DMS114 treated with DMSO at 0.1 percent for 48 hours (cell line): ENCODE measurements around the gene CNPY3.
"Not testable (repeated sequence)": the region's sequence is repeated elsewhere in the genome, so short reads cannot be mapped to it uniquely, and the experiment has no call there.

ENCODE experiments used
- DNase-seq: peaks from one replicate; lab custom pipeline; 2025; ENCODE audit not compliant: unreplicated experiment; lab: John Stamatoyannopoulos, UW

Gene CNPY3

DNA sequence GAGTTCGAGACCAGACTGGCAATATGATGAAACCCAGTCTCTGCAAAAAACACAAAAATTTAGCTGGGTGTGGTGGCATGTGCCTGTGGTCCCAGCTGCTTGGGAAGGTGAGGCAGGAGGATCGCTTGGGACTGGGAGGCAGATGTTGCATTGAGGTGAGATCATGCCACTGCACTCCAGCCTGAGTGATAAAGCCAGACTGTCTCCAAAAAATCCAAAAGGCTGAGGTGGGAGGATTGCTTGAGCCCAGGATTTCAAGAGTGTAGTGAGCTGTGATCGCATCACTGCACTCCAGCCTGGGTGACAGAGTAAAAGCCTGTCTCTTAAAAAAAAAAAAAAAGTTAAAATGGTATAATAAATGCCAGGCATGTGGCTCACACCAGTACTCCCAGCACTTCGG is 14.7 kb upstream of the CNPY3 start:
- no peak for DNase-seq

DNA sequence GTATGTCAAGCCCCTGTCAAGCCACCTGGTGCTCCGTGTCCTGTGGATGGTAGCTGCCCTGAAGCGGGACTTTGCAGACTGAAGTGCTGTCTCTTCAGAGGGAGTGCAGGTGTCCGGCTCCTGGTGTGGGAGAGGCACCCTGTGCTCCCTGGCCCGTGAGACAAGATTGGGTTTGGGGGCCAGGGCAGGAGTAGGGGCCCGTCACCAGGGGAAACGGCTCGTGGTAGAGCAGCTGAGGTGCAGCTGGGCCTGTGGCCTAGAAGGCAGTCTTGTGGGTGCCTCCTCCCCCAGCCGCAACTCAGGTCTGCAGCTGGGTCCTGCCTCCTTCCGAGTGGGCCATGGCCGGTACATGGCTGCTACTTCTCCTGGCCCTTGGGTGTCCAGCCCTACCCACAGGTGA is 13.5 kb upstream of the CNPY3 start, which contains the start of gene PTCRA:
TSS of gene PTCRA (plus strand) at position 322 of the 400 bp plus-strand sequence. CDS start at position 339, 17 bp downstream.
- DNase-seq, result no peak

DNA sequence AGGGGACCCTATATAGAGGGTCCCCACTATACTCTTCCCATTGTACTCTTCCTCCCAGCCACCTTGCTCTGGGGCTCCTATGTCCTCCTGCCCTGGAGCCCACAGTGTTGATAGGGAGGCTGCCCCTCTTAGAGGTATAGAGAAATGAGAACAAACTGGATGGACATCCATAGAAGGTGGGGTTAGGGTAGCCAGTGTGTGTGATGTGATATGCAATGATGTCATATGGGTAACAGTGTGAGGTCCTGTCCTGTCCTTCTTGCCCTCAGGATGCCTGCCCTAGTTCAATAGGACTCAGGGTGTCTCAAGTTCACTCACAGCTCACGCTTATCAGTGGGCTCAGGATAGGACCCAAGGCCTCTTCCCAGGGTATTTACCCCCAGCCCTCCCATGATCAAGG is 13.0 kb upstream of the CNPY3 start:
- no peak for DNase-seq

DNA sequence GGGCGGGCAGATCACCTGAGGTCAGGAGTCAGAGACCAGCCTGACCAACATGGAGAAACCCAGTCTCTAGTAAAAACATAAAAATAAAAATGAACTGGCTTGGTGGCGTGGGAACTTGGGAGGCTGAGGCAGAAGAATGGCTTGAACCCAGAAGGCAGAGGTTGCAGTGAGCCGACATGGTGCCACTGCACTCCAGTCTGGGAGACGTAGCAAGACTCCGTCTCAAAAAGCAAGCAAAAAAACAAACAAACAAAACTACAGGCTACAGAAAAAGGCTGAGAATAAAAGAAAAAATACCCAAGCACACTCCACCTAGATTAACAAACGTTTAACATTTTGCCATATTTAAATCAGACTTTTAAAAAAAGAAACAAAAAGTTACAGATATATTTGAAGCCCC is 7.5 kb upstream of the CNPY3 start:
- no peak for DNase-seq

DNA sequence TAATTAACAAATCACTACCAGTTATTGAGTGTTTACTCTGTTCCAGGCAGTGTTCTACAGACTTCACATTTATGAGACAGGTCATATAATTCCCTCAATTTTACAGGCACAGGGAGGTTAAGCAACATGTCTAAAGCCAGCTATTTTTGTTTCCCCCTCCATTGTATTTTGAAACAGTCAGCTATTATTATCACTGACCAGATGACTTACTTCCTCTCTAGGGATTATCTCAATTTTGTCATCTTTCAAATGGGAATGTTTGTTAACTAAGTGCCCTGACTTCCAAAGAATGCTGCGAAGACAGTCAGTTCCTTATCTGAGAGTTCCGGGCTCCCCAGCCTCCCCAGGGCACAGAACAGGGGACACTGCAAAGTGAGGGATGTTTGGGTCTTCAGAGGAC is 5.6 kb upstream of the CNPY3 start:
- no peak for DNase-seq

DNA sequence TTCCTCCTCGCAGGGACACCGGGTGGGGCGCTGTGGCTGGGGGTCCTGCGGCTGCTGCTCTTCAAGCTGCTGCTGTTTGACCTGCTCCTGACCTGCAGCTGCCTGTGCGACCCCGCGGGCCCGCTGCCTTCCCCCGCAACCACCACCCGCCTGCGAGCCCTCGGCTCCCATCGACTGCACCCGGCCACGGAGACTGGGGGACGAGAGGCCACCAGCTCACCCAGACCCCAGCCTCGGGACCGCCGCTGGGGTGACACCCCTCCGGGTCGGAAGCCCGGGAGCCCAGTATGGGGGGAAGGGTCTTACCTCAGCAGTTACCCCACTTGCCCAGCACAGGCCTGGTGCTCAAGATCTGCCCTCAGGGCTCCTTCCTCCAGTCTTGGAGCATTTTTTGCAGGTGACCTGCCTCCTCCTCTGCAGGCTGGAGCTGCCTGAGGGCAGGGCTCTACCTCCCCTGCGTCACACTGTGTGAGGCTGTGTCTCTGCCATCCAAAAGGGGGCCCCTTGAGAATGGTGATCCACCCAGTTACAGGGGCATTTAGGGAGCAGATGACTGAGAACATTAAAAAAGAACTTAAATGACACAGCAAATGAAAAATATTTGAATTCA is 3.9 kb upstream of the CNPY3 start:
- DNase-seq, result no peak

DNA sequence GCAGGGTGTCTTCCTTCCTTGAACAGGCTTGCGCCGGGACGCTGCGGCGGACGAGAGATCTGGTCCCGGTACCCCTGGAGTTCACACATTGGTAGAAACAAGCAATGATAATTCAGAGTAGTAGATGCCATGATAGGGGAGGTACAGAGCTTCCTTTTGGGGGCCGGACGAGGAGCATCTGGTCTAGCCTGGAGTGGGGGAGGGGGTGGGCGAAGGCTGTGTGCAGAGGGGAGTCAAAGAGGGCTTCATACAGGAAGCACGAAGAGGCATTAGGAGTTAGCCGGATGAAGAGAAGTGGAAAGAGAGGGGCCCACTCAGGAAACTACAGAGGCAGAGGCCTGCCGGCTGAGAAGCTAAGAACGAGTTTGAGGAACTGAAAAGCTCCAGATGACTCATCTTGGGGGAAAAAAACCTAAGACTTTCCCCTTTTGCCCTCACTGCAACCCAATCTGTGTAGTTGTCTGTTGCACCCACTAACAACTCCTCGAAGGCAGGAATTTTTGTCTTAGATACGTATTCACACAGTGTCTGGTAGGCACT is 611 bp downstream of the CNPY3 start:
- DNase-seq, result no peak

DNA sequence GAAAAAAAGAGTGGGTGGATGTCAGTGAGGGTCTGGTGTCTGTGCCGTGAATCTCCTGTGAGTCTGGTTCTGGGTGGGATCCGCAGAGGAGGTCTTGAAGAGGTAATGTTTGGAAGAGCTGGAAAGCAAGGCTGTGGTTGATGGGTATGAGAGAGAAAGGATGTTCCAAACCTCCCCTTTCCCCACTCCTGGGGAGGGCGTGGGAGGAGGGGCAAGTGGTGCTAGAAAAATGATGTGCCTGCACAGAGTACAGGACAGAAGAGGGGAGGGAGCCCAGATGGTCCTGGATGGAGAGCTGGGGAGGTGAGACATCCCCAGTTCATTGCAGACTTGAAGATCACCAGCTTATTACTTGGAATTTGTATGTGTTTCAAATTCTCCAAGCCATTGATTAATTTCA is 3.1 kb downstream of the CNPY3 start:
- no peak for DNase-seq

DNA sequence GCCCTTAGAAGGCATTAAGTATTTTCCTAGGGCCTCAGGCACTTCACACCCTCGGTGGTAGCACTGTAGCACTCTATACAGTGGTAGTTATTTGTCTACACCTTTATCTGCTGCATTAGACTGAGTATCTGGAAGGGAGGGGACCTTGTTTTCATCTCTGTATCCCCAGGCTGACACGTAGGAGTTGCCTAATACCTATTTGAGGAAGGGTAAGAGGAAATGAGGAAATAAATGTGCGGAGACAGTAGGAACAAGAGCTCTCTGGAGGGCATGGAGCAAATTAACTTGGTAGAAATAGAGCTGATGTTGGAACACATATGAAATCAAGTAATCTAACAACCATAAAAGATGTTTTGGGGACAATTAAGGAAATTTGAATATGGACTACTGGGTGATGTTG is 3.9 kb downstream of the CNPY3 start:
- no peak for DNase-seq

DNA sequence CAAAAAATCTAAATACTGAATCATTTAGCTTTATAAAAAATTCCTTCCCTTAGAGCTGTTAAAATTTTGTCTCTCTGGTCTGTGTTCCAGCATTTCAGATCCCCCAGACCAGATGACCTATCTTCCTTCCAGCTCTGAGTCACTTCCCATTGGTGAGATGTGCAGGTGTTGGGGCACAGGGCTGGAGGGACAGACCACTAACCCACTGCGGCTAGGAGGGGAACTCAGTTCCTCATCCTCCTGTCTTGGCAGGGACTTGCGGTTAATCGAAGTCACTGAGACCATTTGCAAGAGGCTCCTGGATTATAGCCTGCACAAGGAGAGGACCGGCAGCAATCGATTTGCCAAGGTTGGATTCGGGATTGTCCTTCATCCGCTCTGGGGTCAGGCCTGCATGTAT is 6.0 kb downstream of the CNPY3 start:
- no peak for DNase-seq

DNA sequence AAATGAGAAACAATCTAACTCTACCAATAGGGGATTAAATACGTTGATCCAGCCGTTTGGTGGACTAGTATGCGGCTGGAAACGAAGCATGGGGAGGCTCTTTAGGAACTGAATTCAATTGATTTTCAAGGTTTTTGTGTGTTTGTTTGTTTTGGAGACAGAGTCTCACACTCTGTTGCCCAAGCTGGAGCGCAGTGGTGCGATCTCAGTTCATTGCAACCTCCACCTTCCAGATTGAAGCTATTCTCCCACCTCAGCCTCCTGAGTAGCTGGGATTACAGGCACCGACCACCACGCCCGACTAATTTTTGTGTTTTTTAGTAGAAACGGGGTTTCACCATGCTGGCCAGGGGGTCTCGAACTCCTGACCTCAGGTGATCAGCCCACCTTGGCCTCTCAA is 7.1 kb downstream of the CNPY3 start:
- DNase-seq, result no peak

DNA sequence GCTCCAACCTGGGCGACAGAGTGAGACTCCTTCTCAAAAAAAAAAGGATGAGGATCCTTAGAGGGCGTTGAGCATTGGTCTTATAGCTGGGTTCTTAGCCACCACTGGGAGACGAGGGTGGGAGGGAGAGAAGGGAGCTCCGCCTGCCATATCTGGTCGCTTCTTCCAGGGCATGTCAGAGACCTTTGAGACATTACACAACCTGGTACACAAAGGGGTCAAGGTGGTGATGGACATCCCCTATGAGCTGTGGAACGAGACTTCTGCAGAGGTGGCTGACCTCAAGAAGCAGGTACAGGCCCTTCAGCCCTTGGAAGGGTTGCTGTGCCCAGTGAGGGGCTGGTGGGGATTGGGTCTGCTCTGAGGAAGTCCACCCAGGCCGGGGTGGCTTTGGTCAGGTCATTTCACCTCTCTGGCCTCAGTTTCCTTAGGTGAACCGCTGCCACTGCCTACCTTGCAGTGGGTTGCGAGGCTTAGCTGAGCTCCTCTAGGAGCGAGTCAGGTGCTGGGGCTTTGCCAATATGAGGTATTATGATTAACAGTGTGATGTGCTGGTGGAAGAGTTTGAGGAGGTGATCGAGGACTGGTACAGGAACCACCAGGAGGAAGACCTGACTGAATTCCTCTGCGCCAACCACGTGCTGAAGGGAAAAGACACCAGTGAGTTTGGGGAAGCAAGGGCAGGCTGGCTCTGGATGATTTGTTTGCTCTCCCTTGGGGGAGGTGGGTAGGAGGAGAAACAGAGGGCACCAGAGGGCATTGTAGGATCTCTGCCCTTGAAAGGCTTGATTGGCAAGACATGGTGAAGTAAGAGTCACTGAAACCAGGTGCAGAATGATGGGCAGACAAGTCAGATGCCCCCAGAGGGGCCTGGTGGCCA is 8.5 kb downstream of the CNPY3 start:
- no peak for DNase-seq

DNA sequence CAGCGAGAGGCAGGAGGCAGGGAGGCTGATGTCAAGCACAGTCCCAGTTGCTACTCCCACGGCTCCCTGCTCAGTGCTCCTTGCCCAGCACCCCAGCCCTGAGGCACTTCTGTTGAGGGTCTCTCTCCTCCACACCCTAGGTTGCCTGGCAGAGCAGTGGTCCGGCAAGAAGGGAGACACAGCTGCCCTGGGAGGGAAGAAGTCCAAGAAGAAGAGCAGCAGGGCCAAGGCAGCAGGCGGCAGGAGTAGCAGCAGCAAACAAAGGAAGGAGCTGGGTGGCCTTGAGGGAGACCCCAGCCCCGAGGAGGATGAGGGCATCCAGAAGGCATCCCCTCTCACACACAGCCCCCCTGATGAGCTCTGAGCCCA is 9.1 kb downstream of the CNPY3 start:
- DNase-seq, result no peak

DNA sequence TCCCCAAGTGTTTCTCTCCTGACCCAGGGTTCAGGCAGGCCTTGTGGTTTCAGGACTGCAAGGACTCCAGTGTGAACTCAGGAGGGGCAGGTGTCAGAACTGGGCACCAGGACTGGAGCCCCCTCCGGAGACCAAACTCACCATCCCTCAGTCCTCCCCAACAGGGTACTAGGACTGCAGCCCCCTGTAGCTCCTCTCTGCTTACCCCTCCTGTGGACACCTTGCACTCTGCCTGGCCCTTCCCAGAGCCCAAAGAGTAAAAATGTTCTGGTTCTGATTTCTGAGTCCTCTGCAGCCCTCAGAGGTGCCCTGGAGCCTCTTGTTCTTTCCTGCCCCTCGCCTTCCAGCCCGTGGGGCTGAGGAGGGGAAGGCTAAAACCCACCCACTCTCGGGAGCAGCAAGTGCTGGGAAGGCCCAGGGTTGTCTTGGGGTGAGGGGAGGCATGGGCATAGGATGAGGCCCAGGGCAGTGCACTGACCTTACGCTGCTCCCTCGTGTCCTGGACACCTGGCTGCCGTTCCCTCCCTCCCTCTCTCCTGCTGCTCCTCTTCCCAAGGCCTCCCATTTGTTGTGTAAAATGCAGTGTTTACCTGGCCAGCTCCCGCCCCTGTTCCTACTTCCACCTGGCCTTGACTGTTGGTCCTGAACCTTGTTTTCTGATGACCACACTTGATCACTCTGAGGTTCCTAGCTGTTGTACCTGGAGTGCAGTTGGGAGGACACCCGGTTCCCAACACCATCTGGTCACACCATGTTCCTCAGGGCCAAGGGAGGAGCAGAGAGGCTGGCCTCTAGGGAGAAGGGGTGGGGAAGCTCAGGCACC is 9.9 kb downstream of the CNPY3 start:
- DNase-seq, result no peak

DNA sequence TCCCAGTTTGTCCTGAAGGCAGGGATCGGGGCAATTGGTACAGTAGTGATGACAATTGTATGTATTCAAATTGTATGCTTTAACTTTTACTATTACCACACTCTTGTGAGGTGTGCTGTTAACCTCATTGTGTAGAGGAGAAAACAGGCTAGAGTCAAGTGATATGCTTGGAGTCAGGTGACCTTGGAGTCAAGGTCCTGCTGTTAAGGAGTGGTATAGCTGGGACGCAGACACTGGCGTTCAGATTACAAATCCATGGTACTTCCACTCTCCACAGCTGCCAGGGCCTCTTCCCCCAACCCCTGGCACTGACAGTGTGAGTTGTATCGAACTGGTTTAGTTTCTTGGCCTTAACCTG is 10.5 kb downstream of the CNPY3 start:
- DNase-seq, result no peak

DNA sequence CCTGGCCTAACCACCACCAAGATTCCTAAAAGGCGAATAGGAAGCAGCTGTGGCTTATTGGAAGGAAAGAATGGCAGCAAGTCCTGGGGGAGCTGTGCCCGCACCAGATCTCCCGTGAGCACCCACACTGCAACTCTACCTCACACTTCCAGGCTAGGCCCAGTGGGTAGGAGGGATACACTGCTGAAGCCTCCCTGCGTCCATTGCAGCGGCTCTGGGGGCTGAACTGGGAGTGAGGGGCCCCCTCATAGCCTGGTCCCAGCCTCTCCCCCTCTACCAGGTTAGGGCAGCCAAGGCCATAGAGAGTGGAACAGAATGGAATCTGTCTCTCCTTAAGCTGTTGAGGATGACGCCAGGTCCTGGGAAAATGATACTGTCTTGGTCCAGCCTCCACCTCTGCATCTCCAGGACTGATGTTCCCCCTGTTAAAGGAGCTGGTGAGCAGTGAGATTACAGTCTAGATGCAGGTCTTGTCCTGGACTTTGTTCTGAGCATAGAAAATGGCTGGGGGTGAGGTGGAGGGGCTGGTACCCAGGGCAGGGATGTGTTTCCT is 11.3 kb downstream of the CNPY3 start:
- no peak for DNase-seq

DNA sequence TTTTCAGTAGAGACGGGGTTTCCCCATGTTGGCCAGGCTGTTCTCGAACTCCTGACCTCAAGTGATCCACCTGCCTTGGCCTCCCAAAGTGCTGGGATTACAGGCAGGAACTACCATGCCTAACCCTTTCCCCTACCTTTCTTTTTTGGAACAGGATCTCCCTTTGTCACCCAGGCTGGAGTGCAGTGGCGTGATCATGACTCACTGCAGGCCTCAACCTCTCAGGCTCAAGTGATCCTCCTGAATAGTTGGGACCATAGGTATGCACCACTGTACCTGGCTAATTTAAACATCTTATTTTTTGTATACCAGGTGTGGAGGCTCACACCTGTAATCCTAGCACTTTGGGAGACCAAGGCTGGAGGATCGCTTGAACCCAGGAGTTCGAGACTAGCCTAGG is 12.1 kb downstream of the CNPY3 start:
- DNase-seq, result not testable (repeated sequence)

DNA sequence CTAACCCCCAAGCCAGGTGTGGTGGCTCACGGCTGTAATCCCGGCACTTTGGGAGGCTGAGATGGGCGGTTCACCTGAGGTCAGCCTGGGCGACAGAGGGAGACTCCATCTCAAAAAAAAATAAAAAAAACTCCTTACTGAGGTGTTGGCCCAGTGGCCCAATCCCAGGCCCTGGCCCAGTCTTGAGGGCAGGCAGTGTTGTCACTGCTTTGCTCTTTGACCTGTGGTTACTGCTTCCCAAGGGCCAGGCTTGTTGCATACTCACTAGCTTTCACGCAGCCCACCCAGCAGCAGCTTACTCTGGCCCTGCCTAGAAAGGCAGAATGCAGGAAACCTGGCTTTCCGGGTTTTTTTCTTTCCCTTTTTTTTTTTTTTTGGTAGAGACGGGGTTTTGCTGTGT is 13.2 kb downstream of the CNPY3 start:
- no peak for DNase-seq

DNA sequence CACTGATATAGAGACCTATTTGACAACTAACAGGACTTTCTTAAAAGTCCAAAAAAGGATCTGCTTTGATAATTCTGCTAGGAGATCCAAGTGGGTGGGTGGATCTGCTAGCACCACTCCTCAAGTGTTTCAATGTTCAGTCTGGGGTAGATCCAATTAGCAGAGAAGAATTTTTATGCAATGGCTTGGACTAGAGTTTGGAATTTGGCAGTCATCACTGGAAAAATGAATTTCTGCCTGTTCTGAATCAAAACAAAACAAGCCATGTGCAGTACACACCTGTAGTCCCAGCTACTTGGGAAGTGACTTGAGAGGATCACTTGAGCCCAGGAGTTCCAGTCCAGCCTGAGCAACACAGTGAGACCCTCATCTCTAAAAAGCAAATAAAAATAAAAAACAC is 18.7 kb downstream of the CNPY3 start:
- DNase-seq, result no peak

DNA sequence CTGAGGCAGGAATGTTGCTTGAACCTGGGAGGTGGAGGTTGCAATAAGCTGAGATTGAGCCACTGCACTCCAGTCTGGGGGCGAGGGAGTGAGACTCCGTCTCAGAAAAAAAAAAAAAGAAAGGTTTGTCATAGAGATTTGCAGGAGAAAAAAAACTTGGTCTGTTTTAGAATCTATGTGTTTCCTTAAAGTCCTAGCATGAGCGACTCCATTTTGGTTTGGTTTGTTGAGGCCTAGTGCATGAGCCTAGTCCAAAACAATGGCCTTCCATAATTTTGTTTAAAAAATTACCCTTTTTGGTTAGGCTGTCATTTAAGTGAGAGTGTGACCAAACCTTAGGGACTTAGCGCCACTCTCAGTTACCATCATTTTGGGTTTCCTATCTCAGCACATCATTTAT is 23.1 kb downstream of the CNPY3 start:
- no peak for DNase-seq

DNA sequence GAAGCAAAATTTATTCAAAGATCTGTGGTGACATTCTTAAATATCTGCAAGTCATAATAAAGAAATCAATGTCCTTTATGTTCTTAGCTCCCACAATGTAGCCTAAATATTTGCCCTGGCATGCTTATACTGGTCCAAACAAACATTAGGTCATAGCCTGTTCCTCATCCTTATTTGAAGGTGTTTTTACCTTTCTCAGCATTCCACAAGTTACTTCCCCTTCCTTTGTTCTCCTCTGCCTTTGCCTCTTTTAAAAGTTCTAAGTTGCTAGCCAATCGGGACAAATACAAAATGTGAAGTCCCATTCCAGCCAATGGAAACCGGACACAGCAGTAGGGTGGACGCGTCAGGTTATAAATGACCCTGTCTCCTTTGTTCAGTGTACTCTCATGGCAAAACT is 25.1 kb downstream of the CNPY3 start:
- DNase-seq, result not testable (repeated sequence)
